PC-9 (cell line): ENCODE results near the gene SERPINB11. TPM values are rescaled to one million over a fixed set of nuclear protein-coding genes. Genes with fewer than 3 reads are reported as not detected.
A peak's percentile ranks its signal among the peaks of the same experiment; 100 is the strongest.
"Not testable (repeated sequence)": the region's sequence is repeated elsewhere in the genome, so short reads cannot be mapped to it uniquely, and the experiment has no call there.

Source experiments
- Bru-seq: library from RNA; stranded (reverse); fragments of 400-500 nt; gene quantifications from one replicate; lab custom pipeline; 2021; lab: Mats Ljungman, UMichigan
- BruChase-seq, 2 experiments: library from RNA; stranded (reverse); fragments of 400-500 nt; gene quantifications; one replicate each; lab custom pipeline; 2021; lab: Mats Ljungman, UMichigan
- BruUV-seq: library from RNA; stranded (reverse); fragments of 400-500 nt; replicated peaks from 2 replicates; lab custom pipeline; 2021; lab: Mats Ljungman, UMichigan
- CTCF ChIA-PET: fragments of 300-600 bp; sonication (Branson Sonifier 250); formaldehyde crosslinking; loops from one replicate; lab custom pipeline; 2022; ENCODE audit warnings: antibody characterized with exemption; lab: Charles Lee
- POLR2A ChIA-PET: fragments of 300-600 bp; sonication (Branson Sonifier 250); formaldehyde crosslinking; loops from one replicate; lab custom pipeline; 2022; ENCODE audit warnings: antibody characterized with exemption; ENCODE audit not compliant: unreplicated experiment; lab: Charles Lee
- DNase-seq, 2 experiments: peaks; one replicate each; pipeline versions ENCODE4 v3.0.0 to v3.0.0-alpha.2; 2015 to 2022; ENCODE audit warnings: mixed read lengths in 1 of 2
- H2AFZ ChIP-seq: fragments of 200-600 bp; sonication (generic); 2 replicates; pipeline ENCODE4 v1.8.1; 2017; ENCODE audit warnings: antibody characterized with exemption
- H3F3A ChIP-seq: fragments of 200-600 bp; sonication (generic); 2 replicates; pipeline ENCODE4 v1.8.1; 2017; ENCODE audit warnings: antibody characterized with exemption, mild to moderate bottlenecking, low read depth; ENCODE audit not compliant: insufficient read depth
- H3K27ac ChIP-seq: fragments of 200-600 bp; sonication (generic); 2 replicates; pipeline ENCODE4 v1.6.1; 2016; ENCODE audit warnings: mixed run types
- H3K27me3 ChIP-seq: fragments of 200-600 bp; sonication (generic); 2 replicates; pipeline ENCODE4 v1.6.1; 2016; ENCODE audit warnings: low read depth, mixed run types; ENCODE audit not compliant: insufficient read depth
- H3K36me3 ChIP-seq: fragments of 200-600 bp; sonication (generic); 2 replicates; pipeline ENCODE4 v1.6.1; 2016; ENCODE audit warnings: low read depth, mixed run types
- H3K4me1 ChIP-seq: fragments of 200-600 bp; sonication (generic); replicated peaks from 2 replicates; pipeline ENCODE4 v1.6.1; 2016; ENCODE audit warnings: mixed run types; ENCODE audit not compliant: insufficient read depth
- H3K4me2 ChIP-seq: fragments of 200-600 bp; sonication (generic); 2 replicates; pipeline ENCODE4 v1.6.1; 2017; ENCODE audit warnings: mixed run types
- H3K4me3 ChIP-seq: fragments of 200-600 bp; sonication (generic); 2 replicates; pipeline ENCODE4 v1.6.1; 2016; ENCODE audit warnings: mixed run types
- H3K79me2 ChIP-seq: fragments of 200-600 bp; sonication (generic); 2 replicates; pipeline ENCODE4 v1.6.1; 2017; ENCODE audit warnings: low read depth, mixed run types
- H3K9me2 ChIP-seq: fragments of 200-600 bp; sonication (generic); 2 replicates; pipeline ENCODE4 v1.8.1; 2017; ENCODE audit warnings: mild to moderate bottlenecking; ENCODE audit not compliant: insufficient read depth
- H3K9me3 ChIP-seq: fragments of 200-600 bp; sonication (generic); 2 replicates; pipeline ENCODE4 v1.8.1; 2016; ENCODE audit warnings: low read depth; ENCODE audit not compliant: insufficient read depth
- H4K20me1 ChIP-seq: fragments of 200-600 bp; sonication (generic); 2 replicates; pipeline ENCODE4 v1.8.1; 2017; ENCODE audit not compliant: insufficient read depth
- EZH2 ChIP-seq: fragments of 200-600 bp; sonication (generic); IDR thresholded peaks from 2 replicates; pipeline ENCODE4 v1.8.0; 2017; ENCODE audit warnings: antibody characterized with exemption, low read depth
- intact Hi-C: fragments of 100-400 bp; cut with micrococcal nuclease; formaldehyde crosslinking; loops from one replicate; pipeline ENCODE4 v1.10.0; 2022; ENCODE audit not compliant: unreplicated experiment
- long read RNA-seq: library from polyadenylated mRNA; stranded (forward); transcript quantifications from one replicate; pipeline ENCODE4 v2.0.0, GENCODE V29; 2022
- total RNA-seq: library from RNA; stranded (reverse); gene quantifications from 2 replicates; pipeline ENCODE4 v1.2.3, GENCODE V29; 2021
- TF ChIP-seq, protein P1 (sequence below): fragments of 200-600 bp; sonication (generic); conservative IDR thresholded peaks from 2 replicates; pipeline ENCODE4 v1.6.1; 2017; ENCODE audit warnings: mixed run types, antibody characterized with exemption, mild to moderate bottlenecking, moderate library complexity

The SERPINB11 gene, protein sequence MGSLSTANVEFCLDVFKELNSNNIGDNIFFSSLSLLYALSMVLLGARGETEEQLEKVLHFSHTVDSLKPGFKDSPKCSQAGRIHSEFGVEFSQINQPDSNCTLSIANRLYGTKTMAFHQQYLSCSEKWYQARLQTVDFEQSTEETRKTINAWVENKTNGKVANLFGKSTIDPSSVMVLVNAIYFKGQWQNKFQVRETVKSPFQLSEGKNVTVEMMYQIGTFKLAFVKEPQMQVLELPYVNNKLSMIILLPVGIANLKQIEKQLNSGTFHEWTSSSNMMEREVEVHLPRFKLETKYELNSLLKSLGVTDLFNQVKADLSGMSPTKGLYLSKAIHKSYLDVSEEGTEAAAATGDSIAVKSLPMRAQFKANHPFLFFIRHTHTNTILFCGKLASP
- total RNA-seq (not detected in 2 replicates), Bru-seq, nascent RNA (not detected), BruChase-seq, experiment 1, labeled RNA remaining after a 2-hour chase (not detected), BruChase-seq, experiment 2, labeled RNA remaining after a 6-hour chase (not detected)
- long read RNA-seq: 0 reads

DNA sequence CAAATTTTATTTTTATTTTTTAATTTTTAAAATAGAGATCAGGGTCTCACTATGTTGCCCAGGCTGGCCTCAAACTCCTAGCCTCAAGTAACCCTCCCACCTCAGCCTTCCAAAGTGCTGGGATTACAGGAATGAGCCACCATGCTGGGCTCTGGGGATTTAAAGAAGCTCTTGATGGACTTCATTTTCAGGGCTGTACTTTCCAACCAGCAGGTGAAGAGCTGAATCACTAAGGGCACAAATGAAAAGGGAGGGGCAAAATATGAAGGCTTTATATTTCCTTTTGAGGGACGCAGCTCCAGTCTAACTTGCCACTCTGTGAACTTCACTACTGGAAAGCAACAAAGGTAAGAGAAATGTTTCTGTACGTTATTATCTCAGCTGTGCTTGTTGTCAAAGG lies at the start of gene SERPINB11:
SERPINB11 (plus strand) TSS at position 301 of the 400 bp plus-strand sequence. CDS start 7,234 bp downstream, outside the sequence.
- H3K4me3 ChIP-seq: no peak within 1 kb of the TSS
- peak within 1 kb of the TSS; percentile 55; the same call in 1 of the 2 replicates for H2AFZ ChIP-seq
- H3F3A ChIP-seq: no peaks in the 10 kb centered on the region
- ChIA-PET POLR2A (no interaction called here), CTCF (no interaction called here)
- H3K36me3 ChIP-seq: no peaks in the 10 kb centered on the region
- H3K4me1 ChIP-seq: no peaks in the 10 kb centered on the region
- no peaks in the 10 kb centered on the region for H3K79me2 ChIP-seq
- no peak for DNase-seq
- no TSS peak for BruUV-seq
- no peak within 1 kb of the TSS for H3K27ac ChIP-seq
- H3K9me3 ChIP-seq: no peaks in the 10 kb centered on the region
- no peaks in the 10 kb centered on the region for H3K27me3 ChIP-seq
- no peak within 1 kb of the TSS for H3K4me2 ChIP-seq
- H4K20me1 ChIP-seq: no peaks in the 10 kb centered on the region
- intact Hi-C loops: no loop called here
- no peaks in the 10 kb centered on the region for H3K9me2 ChIP-seq
- TF ChIP-seq, protein P1, sequence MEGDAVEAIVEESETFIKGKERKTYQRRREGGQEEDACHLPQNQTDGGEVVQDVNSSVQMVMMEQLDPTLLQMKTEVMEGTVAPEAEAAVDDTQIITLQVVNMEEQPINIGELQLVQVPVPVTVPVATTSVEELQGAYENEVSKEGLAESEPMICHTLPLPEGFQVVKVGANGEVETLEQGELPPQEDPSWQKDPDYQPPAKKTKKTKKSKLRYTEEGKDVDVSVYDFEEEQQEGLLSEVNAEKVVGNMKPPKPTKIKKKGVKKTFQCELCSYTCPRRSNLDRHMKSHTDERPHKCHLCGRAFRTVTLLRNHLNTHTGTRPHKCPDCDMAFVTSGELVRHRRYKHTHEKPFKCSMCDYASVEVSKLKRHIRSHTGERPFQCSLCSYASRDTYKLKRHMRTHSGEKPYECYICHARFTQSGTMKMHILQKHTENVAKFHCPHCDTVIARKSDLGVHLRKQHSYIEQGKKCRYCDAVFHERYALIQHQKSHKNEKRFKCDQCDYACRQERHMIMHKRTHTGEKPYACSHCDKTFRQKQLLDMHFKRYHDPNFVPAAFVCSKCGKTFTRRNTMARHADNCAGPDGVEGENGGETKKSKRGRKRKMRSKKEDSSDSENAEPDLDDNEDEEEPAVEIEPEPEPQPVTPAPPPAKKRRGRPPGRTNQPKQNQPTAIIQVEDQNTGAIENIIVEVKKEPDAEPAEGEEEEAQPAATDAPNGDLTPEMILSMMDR: no peak
- TF ChIP-seq EZH2: no peak

DNA sequence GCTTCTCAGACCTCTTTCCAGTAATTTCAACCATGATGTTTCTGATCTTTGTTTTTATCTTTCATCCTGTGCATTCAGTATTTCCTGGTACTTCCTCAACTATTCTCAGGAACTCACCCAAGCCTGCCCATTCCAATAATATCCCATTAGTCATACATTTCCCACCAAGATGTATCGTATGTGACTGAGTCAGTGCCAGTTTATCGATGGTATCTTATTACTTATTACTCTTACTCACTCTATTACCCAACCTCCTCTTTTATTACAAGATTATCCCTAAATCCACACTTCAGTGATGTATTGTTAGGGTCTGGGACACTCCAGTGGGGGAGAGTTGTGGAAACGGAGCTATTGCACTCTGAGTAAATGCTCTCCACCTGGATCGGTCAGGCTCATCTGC lies 43.8 kb upstream of the SERPINB11 start:
- H3K9me2 ChIP-seq, CTCF ChIA-PET, H3F3A ChIP-seq, H3K79me2 ChIP-seq, intact Hi-C loops, H3K27me3 ChIP-seq, H3K4me3 ChIP-seq, H3K36me3 ChIP-seq, H3K9me3 ChIP-seq, BruUV-seq, H3K4me2 ChIP-seq, H2AFZ ChIP-seq, POLR2A ChIA-PET, H4K20me1 ChIP-seq: not testable (repeated sequence)
- Histone ChIP-seq H3K4me1 (peaks cover 14% of the 10 kb centered on the region; the same call in 1 of the 2 replicates), H3K27ac (peak overlapping the region; percentile 19; the same call in 1 of the 2 replicates)
- DNase-seq: peak in 1 of 2 experiments; percentile 46

DNA sequence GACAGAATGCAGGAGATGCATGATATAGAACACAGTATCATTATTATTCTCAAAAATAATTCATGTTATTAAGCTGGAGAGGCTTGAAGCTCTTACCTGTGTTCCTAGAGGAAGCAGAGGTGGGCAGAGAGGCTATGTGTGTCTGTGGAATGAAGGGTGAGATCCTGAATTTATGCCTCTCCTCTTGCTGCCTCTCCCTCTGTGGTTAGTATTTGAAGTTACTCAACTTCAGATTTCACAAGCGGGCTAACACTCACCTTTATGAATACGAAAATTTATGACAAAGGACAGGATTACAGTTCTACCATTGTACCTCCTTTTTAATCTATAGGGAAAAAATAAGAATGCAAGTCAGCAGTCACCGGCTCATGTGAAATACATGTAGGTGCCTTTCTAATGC lies 41.0 kb upstream of the SERPINB11 start, which contains the start of gene SERPINB3:
SERPINB3 (minus strand) TSS at position 144 of the 400 bp plus-strand sequence. CDS start 677 bp downstream, outside the sequence.
- H2AFZ ChIP-seq, H3K9me3 ChIP-seq, H3K4me2 ChIP-seq, H3K27me3 ChIP-seq, CTCF ChIA-PET, H3K9me2 ChIP-seq, H3F3A ChIP-seq, H3K27ac ChIP-seq, BruUV-seq, H3K4me3 ChIP-seq, H4K20me1 ChIP-seq, H3K79me2 ChIP-seq, H3K36me3 ChIP-seq, intact Hi-C loops, POLR2A ChIA-PET: not testable (repeated sequence)
- H3K4me1 ChIP-seq: peaks cover 14% of the 10 kb centered on the region; the same call in 1 of the 2 replicates
- DNase-seq: peak in 1 of 2 experiments; percentile 38

DNA sequence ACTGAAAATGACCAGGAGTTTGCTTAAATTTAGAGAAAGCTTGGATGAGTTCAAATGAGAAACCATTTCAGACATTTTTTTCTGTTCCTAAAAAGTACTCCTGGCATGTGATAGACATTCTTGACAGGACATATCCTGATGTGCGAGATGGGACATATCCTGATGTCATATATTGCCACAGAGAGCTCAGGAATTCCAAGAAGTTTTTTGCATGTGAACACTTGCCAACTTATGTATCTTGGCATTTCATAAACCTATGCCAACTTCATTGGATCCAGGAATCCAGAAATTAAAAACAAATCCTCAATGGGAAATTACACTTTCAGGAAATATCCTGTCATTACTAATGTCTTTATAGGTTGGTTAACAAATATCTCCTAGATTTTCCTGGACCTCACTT lies 38.2 kb upstream of the SERPINB11 start:
- peaks cover 4% of the 10 kb centered on the region; the same call in 1 of the 2 replicates for H3K4me1 ChIP-seq
- no TSS peak for BruUV-seq
- no peak overlapping the region for H3K4me3 ChIP-seq
- no peaks in the 10 kb centered on the region for H3K9me2 ChIP-seq
- no peaks in the 10 kb centered on the region for H3K36me3 ChIP-seq
- H3K79me2 ChIP-seq: no peaks in the 10 kb centered on the region
- POLR2A ChIA-PET: interaction anchor here (0.7 kb wide), 1 partner anchor 175 kb away, joined by 4 read pairs; no protein-coding TSS in a partner anchor
- no peak overlapping the region for H2AFZ ChIP-seq
- CTCF ChIA-PET: no interaction called here
- H3K9me3 ChIP-seq: no peaks in the 10 kb centered on the region
- intact Hi-C loops: no loop called here
- H3F3A ChIP-seq: no peaks in the 10 kb centered on the region
- no peak for DNase-seq
- H3K27ac ChIP-seq: no peak overlapping the region
- no peaks in the 10 kb centered on the region for H3K27me3 ChIP-seq
- no peak overlapping the region for H3K4me2 ChIP-seq
- H4K20me1 ChIP-seq: no peaks in the 10 kb centered on the region
- TF ChIP-seq, protein P1: no peak
- no peak for TF ChIP-seq EZH2
